Upper lobe of right lung (tissue), 1 donor: ENCODE results near the gene TBRG4. TPM values are rescaled to one million over a fixed set of nuclear protein-coding genes. Genes with fewer than 3 reads are reported as not detected.

Source experiments
- ATAC-seq: fragments of 200-7000 bp; cut with Tn5 transposase; one replicate; pipeline ENCODE4 v1.9.1; 2020; ENCODE audit warnings: mild to moderate bottlenecking, moderate library complexity
- DNase-seq: peaks from one replicate; pipeline ENCODE4 v3.0.0-alpha.2; 2020
- H3K27ac ChIP-seq: fragments of 200-600 bp; one replicate; pipeline ENCODE4 v1.8.0; 2022
- H3K27me3 ChIP-seq: fragments of 200-600 bp; one replicate; pipeline ENCODE4 v1.8.0; 2022; ENCODE audit warnings: mild to moderate bottlenecking
- H3K36me3 ChIP-seq: fragments of 200-600 bp; one replicate; pipeline ENCODE4 v1.8.0; 2022
- H3K4me1 ChIP-seq: fragments of 200-600 bp; one replicate; pipeline ENCODE4 v1.8.0; 2022
- H3K4me3 ChIP-seq: fragments of 200-600 bp; one replicate; pipeline ENCODE4 v1.8.0; 2022; ENCODE audit warnings: mild to moderate bottlenecking
- H3K9me3 ChIP-seq: fragments of 200-600 bp; one replicate; pipeline ENCODE4 v1.8.0; 2022
- intact Hi-C: fragments of 100-400 bp; cut with DNase I; formaldehyde crosslinking; loops from one replicate; pipeline ENCODE4 v1.11.0; 2022
- total RNA-seq: library from RNA; stranded (reverse); fragmentation: NEBNext Ultra II Directional; extraction: Animal tissue kit (Norgen Biotek cat#: 25700); gene quantifications from one replicate; pipeline ENCODE4 v1.2.1, GENCODE V29; 2021
- TF ChIP-seq, protein P1 (sequence below): fragments of 200-600 bp; IDR thresholded peaks from one replicate; pipeline ENCODE4 v1.8.0; 2022; ENCODE audit warnings: antibody characterized with exemption
- donor health status: DM: no; HTN: yes; CAD: no; lungs with severe emphysema.

Gene TBRG4
- total RNA-seq, 1 donor from 2014 or later, result 59.4 TPM

DNA sequence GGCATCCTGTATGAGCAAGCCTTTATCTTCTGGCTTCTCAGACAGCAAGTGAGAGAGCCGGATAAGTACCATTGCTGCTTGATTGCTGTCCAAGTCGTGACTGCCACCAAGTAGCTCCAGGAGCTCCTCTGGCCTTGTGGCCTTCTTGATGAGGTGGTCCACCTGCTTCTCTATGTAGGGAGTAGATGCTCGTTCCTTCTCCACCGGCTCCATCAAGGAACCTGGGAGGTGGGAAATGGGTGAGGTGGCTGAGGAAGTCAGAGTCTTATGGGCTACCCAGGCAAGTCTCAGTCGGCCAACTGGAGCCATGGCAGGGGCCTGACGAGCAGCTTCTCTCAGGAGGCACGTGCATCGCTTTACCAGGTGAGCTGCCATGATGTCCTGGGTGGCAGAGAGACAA, 2.6 kb downstream of the TBRG4 start:
- intact Hi-C loops, result no loop called here
- no peak overlapping the region for H3K27ac ChIP-seq
- ATAC-seq (no peak), DNase-seq (no peak)
- peaks cover 36% of the 10 kb centered on the region for H3K4me1 ChIP-seq
- peaks cover 51% of the 10 kb centered on the region for H3K36me3 ChIP-seq
- TF ChIP-seq, protein P1, sequence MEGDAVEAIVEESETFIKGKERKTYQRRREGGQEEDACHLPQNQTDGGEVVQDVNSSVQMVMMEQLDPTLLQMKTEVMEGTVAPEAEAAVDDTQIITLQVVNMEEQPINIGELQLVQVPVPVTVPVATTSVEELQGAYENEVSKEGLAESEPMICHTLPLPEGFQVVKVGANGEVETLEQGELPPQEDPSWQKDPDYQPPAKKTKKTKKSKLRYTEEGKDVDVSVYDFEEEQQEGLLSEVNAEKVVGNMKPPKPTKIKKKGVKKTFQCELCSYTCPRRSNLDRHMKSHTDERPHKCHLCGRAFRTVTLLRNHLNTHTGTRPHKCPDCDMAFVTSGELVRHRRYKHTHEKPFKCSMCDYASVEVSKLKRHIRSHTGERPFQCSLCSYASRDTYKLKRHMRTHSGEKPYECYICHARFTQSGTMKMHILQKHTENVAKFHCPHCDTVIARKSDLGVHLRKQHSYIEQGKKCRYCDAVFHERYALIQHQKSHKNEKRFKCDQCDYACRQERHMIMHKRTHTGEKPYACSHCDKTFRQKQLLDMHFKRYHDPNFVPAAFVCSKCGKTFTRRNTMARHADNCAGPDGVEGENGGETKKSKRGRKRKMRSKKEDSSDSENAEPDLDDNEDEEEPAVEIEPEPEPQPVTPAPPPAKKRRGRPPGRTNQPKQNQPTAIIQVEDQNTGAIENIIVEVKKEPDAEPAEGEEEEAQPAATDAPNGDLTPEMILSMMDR, result no peak
- no peak overlapping the region for H3K4me3 ChIP-seq
- no peaks in the 10 kb centered on the region for H3K27me3 ChIP-seq
- no peaks in the 10 kb centered on the region for H3K9me3 ChIP-seq

- H3K27ac ChIP-seq, result no peak overlapping the region
- H3K4me3 ChIP-seq, result no peak overlapping the region
- H3K4me1 ChIP-seq, result peaks cover 34% of the 10 kb centered on the region
- DNase-seq, result no peak
- no peaks in the 10 kb centered on the region for H3K27me3 ChIP-seq
- peaks cover 67% of the 10 kb centered on the region for H3K36me3 ChIP-seq
- no peak for ATAC-seq
- H3K9me3 ChIP-seq, result no peaks in the 10 kb centered on the region
- intact Hi-C loops, result no loop called here
- TF ChIP-seq, protein P1, result no peak
These were observed 4.1 kb downstream of the TBRG4 start for GRCh38 chr7:45107356-45107755.

DNA sequence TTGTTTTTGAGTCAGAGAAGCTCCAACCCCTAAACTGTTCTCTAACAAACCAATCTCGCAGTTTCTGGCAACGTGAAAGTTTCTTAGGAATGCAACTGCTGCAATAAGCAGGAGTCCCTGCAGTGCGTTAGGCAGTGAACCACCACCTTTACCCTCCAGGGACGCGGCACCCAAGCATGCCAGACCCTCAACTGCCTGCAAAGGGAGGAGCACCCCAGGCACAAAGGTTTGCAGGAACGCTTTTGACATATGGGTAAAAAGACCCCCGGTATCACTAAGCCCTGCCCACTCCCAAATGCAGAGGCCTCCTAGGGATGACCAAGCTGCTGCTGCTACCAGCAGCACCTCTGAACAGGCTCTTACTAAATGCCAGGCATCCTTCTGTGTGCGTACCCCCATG, 4.7 kb downstream of the TBRG4 start:
- Histone ChIP-seq H3K27ac (no peak overlapping the region), H3K27me3 (no peaks in the 10 kb centered on the region), H3K4me3 (no peak overlapping the region), H3K4me1 (peaks cover 30% of the 10 kb centered on the region), H3K36me3 (peaks cover 72% of the 10 kb centered on the region), H3K9me3 (no peaks in the 10 kb centered on the region)
- TF ChIP-seq, protein P1, result no peak
- intact Hi-C loops, result no loop called here
- no peak for ATAC-seq
- DNase-seq, result no peak

DNA sequence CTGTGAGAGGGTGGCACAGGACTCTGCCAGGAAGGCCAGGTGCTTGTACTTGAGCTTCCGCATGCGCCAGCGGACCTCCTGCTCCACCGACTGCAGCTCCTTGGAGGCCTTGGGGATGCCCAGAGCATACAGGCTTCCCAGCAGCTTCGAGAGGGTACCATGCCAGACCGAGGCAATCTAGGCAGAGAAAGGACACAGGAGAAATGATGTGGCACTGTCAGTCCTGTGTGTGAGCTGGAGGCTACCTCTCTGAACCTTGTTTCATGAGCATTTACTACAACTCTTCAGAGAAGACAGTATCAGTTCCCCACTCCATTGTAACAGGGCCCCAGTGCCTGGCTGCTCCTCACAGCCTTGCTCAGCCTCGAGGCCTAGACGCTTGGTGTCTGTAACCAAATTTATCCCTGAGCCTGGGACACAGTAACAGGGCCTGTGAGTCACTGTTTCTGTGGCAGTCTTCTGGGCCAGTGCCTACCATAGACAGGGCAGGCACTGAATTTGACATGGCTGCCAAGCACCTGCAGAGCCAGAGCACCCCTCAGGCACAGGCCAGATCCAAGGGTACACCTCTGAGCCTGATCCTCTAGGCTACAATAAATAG, 5.8 kb downstream of the TBRG4 start:
- TF ChIP-seq, protein P1, result no peak
- intact Hi-C loops, result no loop called here
- ATAC-seq, result no peak
- no peak for DNase-seq
- Histone ChIP-seq H3K4me3 (no peak overlapping the region), H3K9me3 (no peaks in the 10 kb centered on the region), H3K27me3 (no peaks in the 10 kb centered on the region), H3K27ac (no peak overlapping the region), H3K4me1 (peaks cover 29% of the 10 kb centered on the region), H3K36me3 (peaks cover 83% of the 10 kb centered on the region)

DNA sequence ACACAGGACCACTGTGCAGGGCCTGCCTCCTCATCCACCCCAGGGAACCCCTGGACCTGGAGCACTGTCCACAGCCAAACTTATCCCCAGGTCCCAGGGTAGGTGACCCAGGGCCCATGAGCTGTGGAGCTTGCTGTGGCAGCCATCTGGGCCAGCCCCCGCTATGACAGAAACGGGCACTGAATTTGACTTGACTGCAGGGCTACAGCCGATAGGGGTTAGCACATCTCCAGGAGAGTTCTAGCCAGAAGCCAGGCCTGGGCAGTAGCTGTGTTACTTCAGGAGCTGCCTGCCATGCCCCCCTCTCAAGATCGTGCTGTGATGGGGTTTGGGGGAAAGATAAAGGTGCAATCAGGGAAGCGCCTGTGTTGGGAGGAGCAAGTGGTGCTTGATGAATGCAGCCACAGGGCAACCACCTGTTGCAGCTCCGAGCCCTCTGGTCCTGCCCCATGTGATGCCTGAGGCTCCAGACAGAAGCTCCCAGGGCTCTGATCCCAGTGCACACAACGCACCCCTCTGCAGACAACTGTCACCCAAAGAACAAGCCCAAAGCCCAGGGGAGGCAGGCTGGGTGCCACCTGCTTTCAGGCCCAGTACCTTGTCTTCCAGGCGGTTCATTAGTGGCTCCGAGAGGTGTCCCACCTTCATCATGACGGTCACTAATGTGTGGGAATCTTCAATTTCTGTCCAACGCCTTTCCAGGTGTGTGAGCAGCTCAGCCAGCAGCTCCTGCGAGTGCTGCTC, 6.5 kb downstream of the TBRG4 start:
- TF ChIP-seq, protein P1, result no peak
- intact Hi-C loops, result no loop called here
- no peak for DNase-seq
- no peak for ATAC-seq
- Histone ChIP-seq H3K4me1 (peaks cover 22% of the 10 kb centered on the region), H3K36me3 (peaks cover 90% of the 10 kb centered on the region), H3K27ac (no peak overlapping the region), H3K4me3 (no peak overlapping the region), H3K27me3 (no peaks in the 10 kb centered on the region), H3K9me3 (no peaks in the 10 kb centered on the region)
